Endothelial cell of umbilical vein (primary cell): ENCODE results near the gene PDE4C. TPM values are rescaled to one million over a fixed set of nuclear protein-coding genes. Genes with fewer than 3 reads are reported as not detected.

Experiments
- BruUV-seq: library from RNA; stranded (reverse); fragments of 400-500 nt; replicated peaks from 2 replicates; lab custom pipeline; 2021; lab: Mats Ljungman, UMichigan
- CTCF ChIA-PET: fragments of 300-600, 350-600 bp; sonication (Branson Sonifier 250); formaldehyde crosslinking; loops from one replicate; lab custom pipeline; 2021; ENCODE audit warnings: antibody characterized with exemption, inconsistent platforms; lab: Charles Lee
- POLR2A ChIA-PET: fragments of 300-600, 350-600 bp; sonication (Branson Sonifier 250); formaldehyde crosslinking; loops from one replicate; lab custom pipeline; 2021; ENCODE audit warnings: antibody characterized with exemption, inconsistent platforms; lab: Charles Lee
- DNase-seq: peaks from one replicate; pipeline ENCODE4 v3.0.0-alpha.2; 2011; ENCODE audit warnings: low read depth, low spot score
- FAIRE-seq: peaks from 2 replicates; lab custom pipeline; 2011; peaks lifted over from hg19 to GRCh38; lab: Jason Lieb, UNC
- H2AFZ ChIP-seq: 2 replicates; pipeline ENCODE4 v1.6.0; 2012; ENCODE audit warnings: low read depth, low read length, control low read depth, inconsistent platforms
- H3K27ac ChIP-seq: 2 replicates; pipeline ENCODE4 v1.5.1; 2011; ENCODE audit warnings: low read depth, mild to moderate bottlenecking, control low read depth, low read length, moderate library complexity; ENCODE audit not compliant: insufficient read depth
- H3K27me3 ChIP-seq, 2 experiments: 2 replicates each; pipeline versions ENCODE4 v1.6.0 to v1.6.1; 2011; ENCODE audit warnings: low read length in 2 of 2, mixed read lengths in 1 of 2; ENCODE audit not compliant: control insufficient read depth in 2 of 2, insufficient read depth in 2 of 2
- H3K36me3 ChIP-seq, 2 experiments: 2 replicates in 1 of 2; 3 replicates in 1 of 2; pipeline ENCODE4 v1.5.1; 2011; ENCODE audit warnings: low read length in 2 of 2, mild to moderate bottlenecking in 1 of 2, moderate library complexity in 1 of 2; ENCODE audit not compliant: control insufficient read depth in 2 of 2, insufficient read depth in 2 of 2; ENCODE audit errors: extremely low read depth in 1 of 2
- H3K4me1 ChIP-seq: 3 replicates; pipeline ENCODE4 v1.5.1; 2011; ENCODE audit warnings: mild to moderate bottlenecking, low read length; ENCODE audit not compliant: control insufficient read depth, insufficient read depth; ENCODE audit errors: extremely low read depth
- H3K4me2 ChIP-seq: 2 replicates; pipeline ENCODE4 v1.6.1; 2011; ENCODE audit warnings: low read length, control low read depth, mixed read lengths; ENCODE audit not compliant: insufficient read depth
- H3K4me3 ChIP-seq, 3 experiments: fragments of 200-600 bp in 1 of 3; sonication (generic), shearing (Covaris generic) in 1 of 3; replicated peaks in 1 of 3; 2 replicates each; pipeline ENCODE4 v1.5.1; 2011 to 2016; ENCODE audit warnings: control low read depth in 3 of 3, low read length in 3 of 3, mild to moderate bottlenecking in 2 of 3, inconsistent platforms in 1 of 3, low read depth in 1 of 3, moderate library complexity in 1 of 3; ENCODE audit not compliant: insufficient read depth in 1 of 3
- H3K79me2 ChIP-seq: 2 replicates; pipeline ENCODE4 v1.6.0; 2012; ENCODE audit warnings: low read length, inconsistent platforms; ENCODE audit not compliant: control insufficient read depth, insufficient read depth
- H3K9ac ChIP-seq: replicated peaks from 2 replicates; pipeline ENCODE3; 2011; ENCODE audit warnings: low read length, control low read depth; ENCODE audit not compliant: insufficient read depth; ENCODE audit errors: extremely low read depth
- H3K9me1 ChIP-seq: replicated peaks from 3 replicates; pipeline ENCODE4 v1.6.0; 2011; ENCODE audit warnings: mild to moderate bottlenecking, low read length; ENCODE audit not compliant: control insufficient read depth, insufficient read depth; ENCODE audit errors: extremely low read depth
- H3K9me3 ChIP-seq: replicated peaks from 2 replicates; pipeline ENCODE4 v1.5.1; 2012; ENCODE audit warnings: low read length, inconsistent platforms; ENCODE audit not compliant: control insufficient read depth, insufficient read depth
- H4K20me1 ChIP-seq: replicated peaks from 2 replicates; pipeline ENCODE3; 2011; ENCODE audit warnings: mild to moderate bottlenecking, low read length; ENCODE audit not compliant: control insufficient read depth, insufficient read depth; ENCODE audit errors: extremely low read depth
- CTCF ChIP-seq, 2 donors: IDR thresholded peaks; 1 replicate in 1 of 2; 2 replicates in 1 of 2; pipeline ENCODE4 v1.5.1; 2011; ENCODE audit warnings: low read length in 2 of 2, mild to moderate bottlenecking in 2 of 2, moderate library complexity in 2 of 2, control low read depth in 1 of 2, inconsistent platforms in 1 of 2, low read depth in 1 of 2; ENCODE audit not compliant: insufficient read depth in 1 of 2; ENCODE audit errors: extremely low read depth in 1 of 2
- EZH2 ChIP-seq: IDR thresholded peaks from 2 replicates; pipeline ENCODE4 v1.6.1; 2012; ENCODE audit warnings: borderline replicate concordance, low read depth, mild to moderate bottlenecking, moderate library complexity, low read length, inconsistent platforms; ENCODE audit not compliant: severe bottlenecking
- FOS ChIP-seq: IDR thresholded peaks from 2 replicates; pipeline ENCODE4 v1.6.1; 2011; ENCODE audit warnings: mild to moderate bottlenecking, low read length, moderate library complexity, borderline replicate concordance; ENCODE audit not compliant: insufficient read depth
- GATA2 ChIP-seq: IDR thresholded peaks from 2 replicates; pipeline ENCODE4 v1.7.0; 2011; ENCODE audit warnings: low read depth, mild to moderate bottlenecking, moderate library complexity, mixed read lengths, low read length; ENCODE audit not compliant: insufficient read length, insufficient read depth
- JUN ChIP-seq: IDR thresholded peaks from 2 replicates; pipeline ENCODE4 v1.6.1; 2011; ENCODE audit warnings: borderline replicate concordance, low read depth; ENCODE audit not compliant: insufficient read length, insufficient read depth
- MAX ChIP-seq: IDR thresholded peaks from 2 replicates; pipeline ENCODE4 v1.6.1; 2011; ENCODE audit not compliant: insufficient read depth, insufficient read length
- MYC ChIP-seq: IDR thresholded peaks from one replicate; pipeline ENCODE4 v1.6.1; 2011; ENCODE audit warnings: mild to moderate bottlenecking, low read depth, low read length
- POLR2A ChIP-seq: IDR thresholded peaks from 2 replicates; pipeline ENCODE4 v1.6.1; 2012; ENCODE audit warnings: low read depth, mild to moderate bottlenecking, control low read depth, low read length
- POLR2AphosphoS5 ChIP-seq: IDR thresholded peaks from 2 replicates; pipeline ENCODE4 v1.6.1; 2012; ENCODE audit warnings: low read depth, mild to moderate bottlenecking, control low read depth, low read length, moderate library complexity; ENCODE audit not compliant: insufficient read depth
- dilution Hi-C: fragments of 300-500 bp; cut with MboI; formaldehyde crosslinking; loops from one replicate; pipeline ENCODE4 v1.15.0; 2019; ENCODE audit warnings: low sequenced_read_pairs; ENCODE audit not compliant: extremely low pct_ligation_motif_present
- intact Hi-C: fragments of 100-400 bp; cut with micrococcal nuclease; formaldehyde crosslinking; loops from one replicate; pipeline ENCODE4 v1.10.0; 2022
- polyA plus RNA-seq, 4 experiments: library from polyadenylated mRNA; depleted of rRNA in 3 of 4; stranded (reverse) in 3 of 4; unstranded in 1 of 4; fragments of >200 nt; gene quantifications; 2 replicates each; pipeline versions ENCODE4 v1.2.1 to v1.2.3, GENCODE V29; 2011 to 2012; ENCODE audit warnings: missing spikeins in 1 of 4
- total RNA-seq: library from RNA; stranded (reverse); gene quantifications from 2 replicates; pipeline ENCODE4 v1.2.3, GENCODE V29; 2021

Gene PDE4C
- total and polyA plus RNA-seq, 2 donors (not counting 3 experiments of a cell fraction or from before 2014, with no cell fraction given): 0.29 to 0.97 TPM

GRCh38 chr19:18218159-18218558 is 8.1 kb downstream of the PDE4C start:
- Histone ChIP-seq H3K9ac (no peak overlapping the region), H3K4me2 (no peak overlapping the region), H3K79me2 (no peaks in the 10 kb centered on the region), H3K4me3 (no peak overlapping the region), H3K27me3 (peaks cover 0 to 2% of the 10 kb centered on the region in 2 experiments), H3K9me1 (no peaks in the 10 kb centered on the region), H4K20me1 (no peaks in the 10 kb centered on the region), H3K36me3 (no peaks in the 10 kb centered on the region), H3K4me1 (no peaks in the 10 kb centered on the region), H2AFZ (no peak overlapping the region), H3K27ac (no peak overlapping the region), H3K9me3 (no peaks in the 10 kb centered on the region)
- intact Hi-C loops: no loop called here
- dilution Hi-C loops: no loop called here
- ChIA-PET POLR2A (no interaction called here), CTCF (interaction anchor here (3.9 kb wide), 1 partner anchor 10 kb away, joined by 18 read pairs; no protein-coding TSS in a partner anchor)
- no peak for FAIRE-seq
- TF ChIP-seq POLR2AphosphoS5: no peak
- no peak for TF ChIP-seq EZH2
- TF ChIP-seq POLR2A: no peak
- TF ChIP-seq MAX: no peak
- TF ChIP-seq CTCF (IDR thresholded peaks at IDR 0.05; ENCODE audit: extremely low read depth in 1 of 2, insufficient read depth in 1 of 2, low read depth in 1 of 2, low read length in 2 of 2): no peak
- no peak for TF ChIP-seq JUN
- no peak for TF ChIP-seq GATA2
- no peak for TF ChIP-seq FOS
- TF ChIP-seq MYC: no peak
- no peak for DNase-seq
- BruUV-seq: no TSS peak
